ENCODE results near the gene OSTC. TPM values are rescaled to one million over a fixed set of nuclear protein-coding genes. Genes with fewer than 3 reads are reported as not detected.

OSTC gene
- total RNA-seq, 1 donor from 2014 or later: 64.4 TPM

DNA sequence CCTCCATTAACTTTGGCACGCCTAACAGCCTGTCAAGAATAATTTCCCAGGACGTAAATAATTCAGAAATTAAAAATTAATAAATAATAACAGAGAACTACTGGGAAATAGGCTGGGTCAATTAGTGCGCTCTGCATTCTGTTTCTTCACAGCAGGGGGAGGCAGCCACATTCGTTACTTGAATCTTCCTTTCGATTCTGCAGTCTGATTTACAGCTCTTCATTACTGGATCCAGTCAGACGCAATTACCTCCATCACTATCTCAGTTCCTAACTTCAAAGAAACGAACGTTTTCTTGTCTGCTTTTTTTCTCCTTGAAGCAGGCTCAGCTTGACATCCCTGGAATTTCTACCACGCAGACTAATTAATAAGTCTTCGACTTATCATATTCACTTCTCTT, 39.0 kb upstream of the OSTC start:
- no peaks in the 10 kb centered on the region for H3K4me1 ChIP-seq
- DNase-seq (no peak), ATAC-seq (no peak)
- H3K36me3 ChIP-seq: no peaks in the 10 kb centered on the region
- TF ChIP-seq, protein P1, sequence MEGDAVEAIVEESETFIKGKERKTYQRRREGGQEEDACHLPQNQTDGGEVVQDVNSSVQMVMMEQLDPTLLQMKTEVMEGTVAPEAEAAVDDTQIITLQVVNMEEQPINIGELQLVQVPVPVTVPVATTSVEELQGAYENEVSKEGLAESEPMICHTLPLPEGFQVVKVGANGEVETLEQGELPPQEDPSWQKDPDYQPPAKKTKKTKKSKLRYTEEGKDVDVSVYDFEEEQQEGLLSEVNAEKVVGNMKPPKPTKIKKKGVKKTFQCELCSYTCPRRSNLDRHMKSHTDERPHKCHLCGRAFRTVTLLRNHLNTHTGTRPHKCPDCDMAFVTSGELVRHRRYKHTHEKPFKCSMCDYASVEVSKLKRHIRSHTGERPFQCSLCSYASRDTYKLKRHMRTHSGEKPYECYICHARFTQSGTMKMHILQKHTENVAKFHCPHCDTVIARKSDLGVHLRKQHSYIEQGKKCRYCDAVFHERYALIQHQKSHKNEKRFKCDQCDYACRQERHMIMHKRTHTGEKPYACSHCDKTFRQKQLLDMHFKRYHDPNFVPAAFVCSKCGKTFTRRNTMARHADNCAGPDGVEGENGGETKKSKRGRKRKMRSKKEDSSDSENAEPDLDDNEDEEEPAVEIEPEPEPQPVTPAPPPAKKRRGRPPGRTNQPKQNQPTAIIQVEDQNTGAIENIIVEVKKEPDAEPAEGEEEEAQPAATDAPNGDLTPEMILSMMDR (IDR thresholded peaks at IDR 0.05): no peak
- H3K27ac ChIP-seq: no peak overlapping the region
- no peaks in the 10 kb centered on the region for H3K27me3 ChIP-seq (ENCODE audit: low read depth)
- intact Hi-C loops (cut with DNase I): no loop called here
- H3K4me3 ChIP-seq: peak overlapping the region; percentile 4
- H3K9me3 ChIP-seq: no peaks in the 10 kb centered on the region

DNA sequence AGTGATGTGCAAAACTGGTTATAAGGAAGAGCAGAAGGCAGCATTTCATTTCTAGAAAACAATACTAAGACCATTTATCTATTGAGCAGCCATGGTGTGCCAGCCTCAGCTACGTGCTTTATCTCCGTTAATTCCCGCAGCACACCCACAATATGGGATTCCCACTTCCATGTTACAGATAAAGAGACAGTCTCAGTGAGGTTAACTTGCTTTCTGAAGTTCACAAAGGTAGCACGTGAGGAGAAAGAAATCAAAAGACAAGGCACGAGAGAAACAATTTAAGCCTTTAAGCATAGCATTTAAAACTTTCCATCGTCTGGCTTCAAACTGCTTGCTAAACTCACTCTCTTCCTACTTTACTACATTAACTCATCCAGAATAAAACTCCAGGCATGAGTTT, 38.0 kb upstream of the OSTC start:
- Histone ChIP-seq H3K27me3 (ENCODE audit: low read depth) (no peaks in the 10 kb centered on the region), H3K4me1 (no peaks in the 10 kb centered on the region), H3K4me3 (no peak overlapping the region), H3K27ac (no peak overlapping the region), H3K9me3 (no peaks in the 10 kb centered on the region), H3K36me3 (no peaks in the 10 kb centered on the region)
- intact Hi-C loops (cut with DNase I): no loop called here
- DNase-seq (no peak), ATAC-seq (no peak)
- TF ChIP-seq, protein P1 (IDR thresholded peaks at IDR 0.05): no peak

DNA sequence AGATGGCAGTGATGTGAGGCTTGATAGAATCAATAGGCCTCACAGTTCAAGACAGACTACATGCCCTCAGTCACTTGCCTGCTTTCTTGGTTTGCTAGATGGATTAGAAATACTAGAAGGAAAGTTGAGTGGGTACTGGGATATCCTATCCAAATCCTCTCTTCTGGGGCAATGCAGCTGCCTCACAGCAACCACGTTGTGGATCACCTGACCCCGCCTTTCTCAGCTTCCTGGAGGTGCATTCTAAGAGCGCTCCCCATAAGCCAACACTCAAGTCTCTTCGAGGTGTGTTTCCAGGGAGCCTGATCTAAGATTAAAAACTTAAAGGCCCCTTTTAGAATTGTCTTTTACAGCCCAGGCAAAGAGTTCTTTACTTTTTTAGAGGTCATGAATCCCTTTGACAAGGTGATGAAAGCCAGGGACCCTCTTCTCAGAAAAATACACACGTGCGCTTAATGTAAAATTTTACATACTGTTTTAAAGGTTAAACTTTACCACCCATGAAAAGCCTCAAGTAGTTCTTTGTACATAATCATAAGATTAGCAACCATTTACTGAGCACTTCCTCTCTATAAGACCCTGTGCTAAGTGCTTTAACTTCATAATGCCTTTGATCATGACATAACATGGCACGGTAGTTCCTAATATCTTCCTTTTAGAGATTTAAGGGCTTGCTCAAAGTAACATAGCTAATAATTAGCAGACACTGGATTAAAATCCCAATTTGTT, 30.9 kb upstream of the OSTC start:
- H3K9me3 ChIP-seq: no peaks in the 10 kb centered on the region
- peak in 1 of 2 donors; percentile 30 for ATAC-seq

DNA sequence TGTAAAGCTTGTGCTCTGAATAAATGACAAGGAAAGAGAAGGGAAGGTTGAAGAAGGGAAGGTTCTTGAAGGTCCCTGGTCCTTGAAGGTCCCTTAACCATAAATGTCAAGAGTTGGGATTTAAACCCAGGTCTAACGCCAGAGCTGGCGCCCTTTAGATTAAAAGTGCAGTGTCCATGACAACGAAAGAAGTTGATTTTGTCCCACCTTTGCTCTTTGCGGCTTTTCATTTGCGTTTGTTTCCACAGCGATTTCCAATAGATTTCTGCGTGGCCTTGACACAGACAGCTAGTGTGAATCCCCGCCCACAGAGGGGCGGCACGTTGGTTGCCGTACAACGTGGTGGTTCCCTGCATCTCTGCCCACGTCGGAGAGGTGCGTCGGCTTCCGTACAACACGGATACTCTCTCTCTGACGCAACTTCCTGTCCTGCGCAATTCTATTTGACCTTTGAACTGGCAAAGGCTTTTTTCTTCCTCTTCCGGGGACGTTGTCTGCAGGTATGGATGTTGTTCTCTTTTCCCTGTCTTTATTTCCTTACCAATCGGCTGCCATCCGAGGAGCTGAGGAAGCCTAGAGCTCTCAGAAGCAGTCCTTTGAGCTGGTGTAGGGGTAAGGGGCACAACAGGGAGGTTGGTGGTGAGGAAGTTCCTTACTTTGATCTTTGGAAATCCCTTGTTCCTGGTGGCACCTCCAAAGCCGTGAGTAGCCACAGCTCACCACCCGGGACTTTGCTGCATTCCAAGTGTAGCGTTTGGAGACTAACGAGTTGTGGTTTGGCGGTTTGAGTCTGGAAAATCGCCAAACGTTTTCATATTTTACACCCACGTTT, 30.1 kb upstream of the OSTC start, which contains the start of gene RPL34:
RPL34 (plus strand) TSS at position 476 of the 832 bp plus-strand sequence. CDS start 1,384 bp downstream, outside the sequence.
- TF ChIP-seq, protein P1 (IDR thresholded peaks at IDR 0.05): no peak

More for the DNA sequence above, 30.9 kb upstream of the OSTC start:
- intact Hi-C loops (cut with DNase I): no loop called here
- Histone ChIP-seq H3K4me3 (peak overlapping the region; percentile 87), H3K36me3 (peaks cover 30% of the 10 kb centered on the region), H3K27me3 (ENCODE audit: low read depth) (no peaks in the 10 kb centered on the region), H3K4me1 (peaks cover 33% of the 10 kb centered on the region), H3K27ac (peak overlapping the region; percentile 86)
- DNase-seq: no peak
- TF ChIP-seq, protein P1 (IDR thresholded peaks at IDR 0.05): no peak

DNA sequence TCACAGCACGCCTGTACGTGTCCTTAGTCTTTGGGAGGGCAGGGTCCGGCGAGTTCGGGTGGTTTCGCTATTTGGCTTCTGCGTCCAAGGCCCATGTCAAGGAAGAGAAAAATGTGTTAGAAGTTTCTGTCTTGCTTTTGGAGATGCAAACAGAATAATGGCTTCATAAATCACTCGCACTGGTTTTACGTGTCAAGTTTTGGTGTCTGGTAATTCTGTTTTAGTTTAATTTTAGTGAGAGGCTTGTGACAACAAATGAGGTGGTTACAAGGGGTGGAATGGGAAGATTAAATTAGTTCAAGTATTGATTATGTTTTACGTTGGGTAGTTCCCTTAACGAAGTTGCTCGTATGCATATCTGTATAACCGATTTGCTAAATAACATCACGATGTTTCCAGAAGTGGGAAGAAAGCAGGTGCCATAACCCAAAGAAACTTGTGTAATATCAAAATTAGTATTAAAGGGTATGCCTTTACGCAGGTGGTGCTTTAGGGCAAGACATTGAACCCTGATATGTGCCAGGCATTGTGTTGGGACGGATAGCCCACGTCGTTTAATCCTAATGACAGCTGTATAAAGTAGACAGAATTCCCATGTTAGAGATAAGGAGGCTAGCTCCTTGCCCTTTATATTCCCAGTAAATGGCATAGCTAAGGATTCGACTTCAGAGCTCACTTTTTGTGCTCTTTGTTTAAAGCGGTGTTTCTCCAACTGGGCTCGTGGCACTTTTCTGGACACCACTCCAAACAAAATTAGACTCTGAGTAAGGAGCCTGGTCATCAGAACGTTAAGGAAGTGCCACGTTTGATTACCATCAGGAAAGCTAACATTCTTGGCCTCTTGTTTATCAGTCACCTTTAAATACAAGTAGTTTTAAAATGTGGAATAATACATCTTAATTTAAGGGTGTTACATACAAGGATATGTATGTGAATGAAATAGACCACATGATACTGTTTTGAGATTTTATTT, 29.2 kb upstream of the OSTC start:
- TF ChIP-seq, protein P1 (IDR thresholded peaks at IDR 0.05): no peak
- intact Hi-C loops (cut with DNase I): no loop called here
- peak overlapping the region; percentile 87 for H3K4me3 ChIP-seq
- ATAC-seq: no peak
- H3K27me3 ChIP-seq (ENCODE audit: low read depth): no peaks in the 10 kb centered on the region
- peaks cover 33% of the 10 kb centered on the region for H3K4me1 ChIP-seq
- no peaks in the 10 kb centered on the region for H3K9me3 ChIP-seq
- peak overlapping the region; percentile 86 for H3K27ac ChIP-seq
- DNase-seq: no peak
- H3K36me3 ChIP-seq: peaks cover 47% of the 10 kb centered on the region

More for the DNA sequence above, 30.1 kb upstream of the OSTC start, which contains the start of gene RPL34:
- Histone ChIP-seq H3K4me1 (peaks cover 33% of the 10 kb centered on the region), H3K9me3 (no peaks in the 10 kb centered on the region), H3K27me3 (ENCODE audit: low read depth) (no peaks in the 10 kb centered on the region), H3K27ac (peak within 1 kb of the TSS; percentile 86), H3K4me3 (peak within 1 kb of the TSS; percentile 87), H3K36me3 (peaks cover 38% of the 10 kb centered on the region)
- ATAC-seq (peak; percentile 100), DNase-seq (peak; percentile 99)
- intact Hi-C loops (cut with DNase I): no loop called here
